Measurements from ENCODE around the gene DOCK3.
"Not testable (repeated sequence)": the region's sequence is repeated elsewhere in the genome, so short reads cannot be mapped to it uniquely, and the experiment has no call there.

DNA sequence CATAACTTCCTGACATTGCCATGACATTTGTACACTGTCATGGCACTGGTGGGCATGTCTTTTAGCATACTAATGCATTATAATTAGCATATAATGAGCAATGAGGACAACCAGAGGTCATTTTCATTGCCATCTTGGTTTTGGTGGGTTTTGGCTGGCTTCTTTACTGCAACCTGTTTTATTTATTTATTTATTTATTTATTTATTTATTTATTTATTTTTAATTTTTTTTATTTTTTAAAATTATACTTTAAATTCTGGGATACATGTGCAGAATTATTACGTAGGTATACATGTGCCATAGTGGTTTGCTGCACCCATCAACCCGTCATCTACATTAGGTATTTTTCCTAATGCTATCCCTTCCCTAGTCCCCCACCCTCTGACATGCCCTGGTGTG, 156.3 kb downstream of the DOCK3 start:
- TF ChIP-seq MYBL2, ZNF423, NR2C2, SMAD4 (CRISPR knock-in tag; IDR thresholded peaks at IDR 0.05): not testable (repeated sequence)

All from WTC11 (cell line).